Measurements from ENCODE around the gene ADAMTS14. TPM values are rescaled to one million over a fixed set of nuclear protein-coding genes. Genes with fewer than 3 reads are reported as not detected.

ADAMTS14 gene
- total RNA-seq, 2 donors from 2014 or later: 0.33 TPM; not detected in 1

DNA sequence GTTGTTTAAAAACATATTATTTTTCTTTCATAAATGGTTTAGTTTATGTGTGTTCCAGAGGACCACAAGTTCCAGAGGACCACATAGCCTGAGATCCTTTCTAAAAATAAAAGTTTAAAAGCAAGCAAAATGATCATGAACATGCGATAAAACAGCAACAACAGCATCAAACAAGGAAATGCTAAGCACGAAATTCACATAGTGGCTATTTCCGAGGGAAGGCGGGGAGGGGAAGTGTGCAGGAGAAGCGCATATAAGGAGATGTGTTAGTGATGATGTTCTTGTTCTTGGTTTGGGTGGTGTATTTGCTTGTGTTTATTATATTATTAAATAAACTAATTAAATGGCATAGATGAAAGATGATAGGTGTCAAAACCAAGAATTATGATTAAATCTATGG is 111.7 kb downstream of the ADAMTS14 start:
- H3K4me1 ChIP-seq: no peaks in the 10 kb centered on the region
- DNase-seq: no peak
- 53 to 66% methylated on average over 5 of the region's 5 CpGs for WGBS, 2 donors
- no peak overlapping the region for H3K27ac ChIP-seq
- H3K27me3 ChIP-seq: no peaks in the 10 kb centered on the region
- H3K9me3 ChIP-seq: no peaks in the 10 kb centered on the region
- H3K4me3 ChIP-seq: no peak overlapping the region
- intact Hi-C loops (cut with DNase I): no loop called here
- no peaks in the 10 kb centered on the region for H3K36me3 ChIP-seq (replicated peaks in 1 of 2; ENCODE audit: insufficient read depth in 1 of 2, low read depth in 2 of 2)
- ATAC-seq: no peak
- TF ChIP-seq, protein P1, sequence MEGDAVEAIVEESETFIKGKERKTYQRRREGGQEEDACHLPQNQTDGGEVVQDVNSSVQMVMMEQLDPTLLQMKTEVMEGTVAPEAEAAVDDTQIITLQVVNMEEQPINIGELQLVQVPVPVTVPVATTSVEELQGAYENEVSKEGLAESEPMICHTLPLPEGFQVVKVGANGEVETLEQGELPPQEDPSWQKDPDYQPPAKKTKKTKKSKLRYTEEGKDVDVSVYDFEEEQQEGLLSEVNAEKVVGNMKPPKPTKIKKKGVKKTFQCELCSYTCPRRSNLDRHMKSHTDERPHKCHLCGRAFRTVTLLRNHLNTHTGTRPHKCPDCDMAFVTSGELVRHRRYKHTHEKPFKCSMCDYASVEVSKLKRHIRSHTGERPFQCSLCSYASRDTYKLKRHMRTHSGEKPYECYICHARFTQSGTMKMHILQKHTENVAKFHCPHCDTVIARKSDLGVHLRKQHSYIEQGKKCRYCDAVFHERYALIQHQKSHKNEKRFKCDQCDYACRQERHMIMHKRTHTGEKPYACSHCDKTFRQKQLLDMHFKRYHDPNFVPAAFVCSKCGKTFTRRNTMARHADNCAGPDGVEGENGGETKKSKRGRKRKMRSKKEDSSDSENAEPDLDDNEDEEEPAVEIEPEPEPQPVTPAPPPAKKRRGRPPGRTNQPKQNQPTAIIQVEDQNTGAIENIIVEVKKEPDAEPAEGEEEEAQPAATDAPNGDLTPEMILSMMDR (IDR thresholded peaks at IDR 0.05): no peak
- no peak for TF ChIP-seq POLR2A (IDR thresholded peaks at IDR 0.05)

DNA sequence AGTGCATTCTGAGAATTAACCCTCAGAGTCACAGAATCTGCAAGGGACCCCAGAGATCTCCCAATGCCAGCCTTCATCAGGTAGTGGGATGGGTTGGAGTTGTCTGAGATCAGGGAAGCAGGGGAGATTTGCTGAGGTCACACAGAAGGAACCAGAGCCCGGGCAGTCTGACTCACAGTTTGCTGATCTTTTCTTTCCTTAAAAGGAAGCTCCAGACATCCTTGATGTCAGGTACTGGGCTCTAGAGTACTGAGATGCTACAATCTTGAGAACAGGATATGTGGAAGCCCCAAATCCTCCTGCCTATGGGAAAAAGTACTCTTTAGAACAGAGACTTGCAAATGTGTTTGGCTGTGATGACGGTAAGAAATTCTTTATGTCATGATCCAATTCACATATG is 112.2 kb downstream of the ADAMTS14 start:
- no peak for ATAC-seq
- WGBS, 2 donors: 45 to 78% methylated on average over 2 of the region's 2 CpGs
- Histone ChIP-seq H3K4me3 (no peak overlapping the region), H3K27ac (no peak overlapping the region), H3K9me3 (no peaks in the 10 kb centered on the region), H3K4me1 (no peaks in the 10 kb centered on the region), H3K36me3 (replicated peaks in 1 of 2; ENCODE audit: insufficient read depth in 1 of 2, low read depth in 2 of 2) (no peaks in the 10 kb centered on the region), H3K27me3 (no peaks in the 10 kb centered on the region)
- DNase-seq: no peak
- TF ChIP-seq, protein P1 (IDR thresholded peaks at IDR 0.05): no peak
- no peak for TF ChIP-seq POLR2A (IDR thresholded peaks at IDR 0.05)
- intact Hi-C loops (cut with DNase I): no loop called here

DNA sequence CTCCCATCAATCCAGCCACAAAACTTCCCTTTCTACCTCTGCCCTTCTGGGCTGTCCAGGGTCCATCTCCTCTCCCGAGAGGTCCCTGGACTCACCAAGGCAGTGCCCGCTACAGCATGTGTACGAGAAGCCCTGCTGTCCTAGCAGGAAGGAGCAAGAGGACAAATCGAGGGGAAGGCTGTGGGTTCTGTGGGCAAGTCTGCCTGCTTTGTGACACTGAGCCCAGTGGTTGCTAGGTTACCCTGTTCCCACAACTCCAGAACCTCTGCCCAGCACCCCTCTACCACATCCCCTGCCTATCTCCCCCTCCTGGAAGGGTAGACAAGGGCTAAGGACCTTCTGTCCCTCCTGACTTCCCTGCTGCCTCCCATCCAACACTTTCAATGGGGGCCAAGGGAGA is 112.9 kb downstream of the ADAMTS14 start, which contains the start of gene TBATA:
Gene TBATA, minus strand, starts transcription at position 188 of the 400 bp plus-strand sequence. CDS start 1,998 bp downstream, outside the sequence.
- Histone ChIP-seq H3K9me3 (no peaks in the 10 kb centered on the region), H3K4me3 (no peak within 1 kb of the TSS), H3K36me3 (replicated peaks in 1 of 2; ENCODE audit: insufficient read depth in 1 of 2, low read depth in 2 of 2) (no peaks in the 10 kb centered on the region), H3K27ac (no peak within 1 kb of the TSS), H3K27me3 (no peaks in the 10 kb centered on the region), H3K4me1 (no peaks in the 10 kb centered on the region)
- intact Hi-C loops (cut with DNase I): no loop called here
- WGBS, 2 donors: 26 to 54% methylated on average over 4 of the region's 4 CpGs
- no peak for DNase-seq
- TF ChIP-seq, protein P1 (IDR thresholded peaks at IDR 0.05): no peak
- TF ChIP-seq POLR2A (IDR thresholded peaks at IDR 0.05): no peak
- no peak for ATAC-seq

GRCh38 chr10:70786799-70787415 is 114.6 kb downstream of the ADAMTS14 start:
- no peak for TF ChIP-seq POLR2A (IDR thresholded peaks at IDR 0.05)
- TF ChIP-seq, protein P1 (IDR thresholded peaks at IDR 0.05): no peak
- Histone ChIP-seq H3K9me3 (no peaks in the 10 kb centered on the region), H3K4me1 (no peaks in the 10 kb centered on the region), H3K27ac (no peak overlapping the region), H3K27me3 (no peaks in the 10 kb centered on the region), H3K4me3 (no peak overlapping the region), H3K36me3 (replicated peaks in 1 of 2; ENCODE audit: insufficient read depth in 1 of 2, low read depth in 2 of 2) (no peaks in the 10 kb centered on the region)
- ATAC-seq (no peak), DNase-seq (no peak)
- intact Hi-C loops (cut with DNase I): no loop called here
- WGBS, 2 donors: 64 to 73% methylated on average over 5 of the region's 5 CpGs

Data from body of pancreas (tissue), 4 donors.